Mucosa of descending colon (tissue), 3 donors: ENCODE measurements around the gene PRRT1B. TPM values are rescaled to one million over a fixed set of nuclear protein-coding genes. Genes with fewer than 3 reads are reported as not detected.

ENCODE experiments used
- ATAC-seq: fragments of 200-7000 bp; cut with Tn5 transposase; one replicate; pipeline ENCODE4 v1.9.1; 2020; ENCODE audit warnings: mild to moderate bottlenecking, moderate library complexity
- DNase-seq, 3 donors: peaks; one replicate each; pipeline ENCODE4 v3.0.0-alpha.2; 2020
- H3K36me3 ChIP-seq: fragments of 200-600 bp; one replicate; pipeline ENCODE4 v1.8.0; 2021; ENCODE audit warnings: low read depth, mild to moderate bottlenecking
- H3K4me1 ChIP-seq: fragments of 200-600 bp; one replicate; pipeline ENCODE4 v1.8.0; 2021; ENCODE audit warnings: low read depth, mild to moderate bottlenecking
- H3K4me3 ChIP-seq: fragments of 200-600 bp; one replicate; pipeline ENCODE4 v1.8.0; 2021; ENCODE audit warnings: mild to moderate bottlenecking
- H3K9me3 ChIP-seq: fragments of 200-600 bp; one replicate; pipeline ENCODE4 v1.8.0; 2021; ENCODE audit warnings: mild to moderate bottlenecking
- CTCF ChIP-seq: fragments of 200-600 bp; IDR thresholded peaks from one replicate; pipeline ENCODE4 v1.8.0; 2022; ENCODE audit warnings: antibody characterized with exemption, mild to moderate bottlenecking
- intact Hi-C, 2 donors: fragments of 100-400 bp; cut with DNase I in 1 of 2; cut with micrococcal nuclease in 1 of 2; formaldehyde crosslinking; loops; one replicate each; pipeline versions ENCODE4 v1.11.0 to v1.11.1; 2022; cut with DNase I, micrococcal nuclease
- total RNA-seq, 3 donors: library from RNA; stranded (reverse); fragmentation: NEBNext Ultra II Directional in 2 of 3; extraction: Animal tissue kit (Norgen Biotek cat#: 25700) in 2 of 3; gene quantifications; one replicate each; pipeline versions ENCODE4 v1.2.1 to v1.2.4, GENCODE V29; 2021 to 2023
- donor health status: DM: no; HTN: no; CAD: no; lungs with moderate emphysema.
- donor health status: DM: no; HTN: no; CAD: no.
- donor health status: DM: no; HTN: yes; CAD: no.

The PRRT1B gene
- total RNA-seq, 3 donors from 2014 or later: 1.9 to 9.4 (median 2.9) TPM

- DNase-seq: no peak
- Histone ChIP-seq H3K9me3 (no peaks in the 10 kb centered on the region), H3K4me3 (no peak overlapping the region), H3K36me3 (no peaks in the 10 kb centered on the region), H3K4me1 (no peaks in the 10 kb centered on the region)
- TF ChIP-seq CTCF: no peak
- no peak for ATAC-seq
- intact Hi-C loops: no loop called here
These were observed 10.7 kb downstream of the PRRT1B start for GRCh38 chr9:131555841-131556673.

- Histone ChIP-seq H3K4me1 (no peaks in the 10 kb centered on the region), H3K36me3 (no peaks in the 10 kb centered on the region), H3K9me3 (no peaks in the 10 kb centered on the region), H3K4me3 (no peak overlapping the region)
- peak; percentile 12 for ATAC-seq
- no peak for TF ChIP-seq CTCF
- DNase-seq: no peak
- intact Hi-C loops: no loop called here
These were observed 12.7 kb downstream of the PRRT1B start for GRCh38 chr9:131557855-131558548.

- ATAC-seq: no peak
These were observed 14.2 kb downstream of the PRRT1B start for GRCh38 chr9:131559421-131560000.

GRCh38 chr9:131562032-131562959 is 17.0 kb downstream of the PRRT1B start:
- Histone ChIP-seq H3K4me3 (no peak overlapping the region), H3K4me1 (no peaks in the 10 kb centered on the region), H3K9me3 (no peaks in the 10 kb centered on the region), H3K36me3 (no peaks in the 10 kb centered on the region)
- no peak for ATAC-seq
- intact Hi-C loops: no loop called here
- TF ChIP-seq CTCF: no peak
- no peak for DNase-seq

More at GRCh38 chr9:131559421-131560000, 14.2 kb downstream of the PRRT1B start:
- intact Hi-C loops: no loop called here
- H3K4me1 ChIP-seq: no peaks in the 10 kb centered on the region
- H3K9me3 ChIP-seq: no peaks in the 10 kb centered on the region
- TF ChIP-seq CTCF: no peak
- no peak overlapping the region for H3K4me3 ChIP-seq
- DNase-seq: no peak
- no peaks in the 10 kb centered on the region for H3K36me3 ChIP-seq

- intact Hi-C loops: no loop called here
- no peak for ATAC-seq
- DNase-seq: no peak
- TF ChIP-seq CTCF: no peak
- no peaks in the 10 kb centered on the region for H3K4me1 ChIP-seq
- H3K4me3 ChIP-seq: no peak overlapping the region
- no peaks in the 10 kb centered on the region for H3K36me3 ChIP-seq
- no peaks in the 10 kb centered on the region for H3K9me3 ChIP-seq
These were observed 20.0 kb downstream of the PRRT1B start for GRCh38 chr9:131565369-131565768.
